NCI-H524 (cell line): ENCODE measurements around the gene ERGIC1.
"Not testable (repeated sequence)": the region's sequence is repeated elsewhere in the genome, so short reads cannot be mapped to it uniquely, and the experiment has no call there.

ENCODE experiments used
- DNase-seq, 2 experiments: peaks; one replicate each; lab custom pipeline; 2025; lab: John Stamatoyannopoulos, UW

ERGIC1 gene

DNA sequence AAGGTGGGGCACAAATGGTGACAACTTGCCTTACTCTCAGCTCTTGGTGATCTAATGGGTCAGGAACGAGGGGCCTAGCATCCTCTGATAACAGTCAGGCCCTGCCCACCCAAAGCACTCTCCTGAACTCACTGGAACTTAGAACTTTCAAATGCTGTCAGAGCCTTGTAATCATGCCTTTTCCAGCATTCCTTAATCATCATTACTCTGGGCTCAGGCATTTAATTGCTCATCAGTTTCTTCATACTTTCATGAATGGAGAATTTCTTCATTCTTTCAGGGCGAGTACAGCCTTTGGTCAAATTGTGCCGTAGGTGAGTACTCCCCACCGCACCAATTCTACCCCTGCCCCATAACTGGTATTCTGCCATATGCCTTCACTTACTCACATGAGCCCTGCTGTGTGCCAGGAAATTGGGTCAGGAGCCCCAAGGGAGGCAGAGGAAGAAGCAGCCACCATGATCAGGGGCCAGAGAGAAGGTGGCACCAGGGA is 32.8 kb upstream of the ERGIC1 start:
- DNase-seq = no peak

DNA sequence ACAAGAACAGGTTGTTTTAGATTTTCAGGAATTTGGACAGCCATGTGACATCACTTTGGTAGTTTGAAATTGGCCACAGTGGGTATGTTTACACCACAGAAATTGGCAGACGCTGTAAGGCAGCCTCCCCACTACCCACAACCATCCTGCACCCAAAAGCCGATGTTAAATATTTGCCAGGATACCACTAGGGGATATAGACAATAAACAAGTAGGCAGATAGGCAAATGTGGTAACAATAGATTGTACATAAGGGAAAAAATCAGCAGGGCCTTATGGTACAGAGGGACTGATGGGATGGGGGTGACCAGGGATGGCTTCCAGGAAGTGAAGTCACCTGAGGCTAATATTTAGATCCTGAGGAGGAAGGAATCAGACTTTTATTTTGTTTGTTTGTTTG is 31.9 kb upstream of the ERGIC1 start:
- no peak for DNase-seq

DNA sequence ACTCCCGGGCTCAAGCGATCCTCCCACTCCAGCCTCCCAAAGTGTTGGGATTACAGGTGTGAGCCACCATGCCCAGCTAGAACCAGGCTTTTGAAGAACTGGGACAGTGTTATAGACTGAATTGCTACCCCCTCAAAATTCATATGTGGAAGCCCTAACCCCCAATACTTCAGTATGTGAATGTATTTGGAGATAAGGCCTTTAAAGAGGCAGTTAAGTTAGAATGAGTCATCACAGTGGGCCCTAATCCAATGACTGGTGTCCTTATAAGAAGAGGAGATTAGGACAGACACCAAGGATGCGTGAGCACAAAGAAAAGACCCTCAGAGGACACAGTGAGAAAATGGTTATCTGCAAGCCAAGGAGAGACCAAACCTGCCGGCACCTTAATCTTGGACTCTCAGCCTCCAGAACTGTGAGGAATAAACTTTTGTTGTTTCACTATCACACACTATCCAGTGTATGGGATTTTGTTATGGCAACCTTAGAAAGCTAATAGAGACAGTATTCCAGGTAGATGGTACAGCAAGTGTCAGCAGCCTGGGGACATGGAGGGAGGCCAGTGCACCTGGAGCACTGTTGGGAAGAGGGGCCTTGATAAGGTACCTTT is 31.4 kb upstream of the ERGIC1 start:
- no peak for DNase-seq

DNA sequence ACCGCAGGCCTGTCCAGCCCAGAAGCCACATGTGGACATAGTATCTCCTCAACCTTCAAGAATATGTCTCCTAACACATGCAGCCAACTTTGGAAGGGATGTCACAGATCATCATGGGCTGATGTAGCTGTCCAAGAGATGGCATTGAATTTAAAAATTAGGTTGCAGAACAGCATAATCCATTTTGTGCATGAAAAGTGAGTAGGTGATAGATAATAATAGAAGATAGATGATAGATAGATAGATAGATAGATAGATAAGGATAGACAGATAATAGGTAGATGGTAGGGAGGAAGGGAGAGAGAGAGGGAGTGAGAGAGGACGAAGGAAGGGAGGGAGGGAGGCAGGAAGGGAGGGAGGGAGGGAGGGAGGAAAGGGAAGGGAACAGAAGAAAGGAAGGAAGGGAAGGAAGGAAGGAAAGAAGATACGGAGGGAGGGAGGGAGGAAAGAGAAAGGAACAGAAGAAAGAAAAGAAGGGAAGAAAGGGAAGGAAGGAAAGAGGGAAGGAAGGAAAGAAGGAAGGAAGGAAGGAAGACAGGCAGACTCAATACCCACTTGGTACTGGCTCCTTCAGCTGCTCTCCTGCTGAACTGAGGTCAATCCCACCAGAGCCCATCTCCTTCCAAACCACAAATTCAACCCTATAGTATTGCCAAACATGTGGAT is 28.9 kb upstream of the ERGIC1 start:
- no peak for DNase-seq

DNA sequence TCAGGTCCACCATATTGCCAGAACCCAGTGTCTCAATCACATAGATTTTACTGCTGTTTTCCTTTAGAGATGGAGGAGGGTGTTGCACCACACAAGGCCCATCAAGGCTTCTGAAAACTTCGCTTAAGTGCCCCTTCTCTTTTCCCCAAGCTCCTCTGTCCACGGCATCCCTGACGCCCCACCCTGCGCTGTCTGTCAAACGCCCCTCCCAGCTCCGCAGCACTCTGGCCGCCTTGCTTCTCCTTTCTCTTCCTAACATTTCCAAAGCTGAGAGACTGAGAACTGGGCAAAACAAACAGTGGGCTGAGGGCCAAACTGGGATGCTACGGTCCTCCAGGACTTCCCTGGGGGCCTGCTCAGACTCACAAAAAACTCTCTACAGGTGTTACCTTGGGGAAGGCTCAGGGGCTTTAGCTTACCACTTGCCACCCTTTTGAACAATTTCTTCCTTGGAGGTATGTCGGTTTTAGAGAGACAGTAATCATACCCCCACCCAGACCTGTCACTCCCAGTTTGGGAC is 28.3 kb upstream of the ERGIC1 start:
- no peak for DNase-seq

DNA sequence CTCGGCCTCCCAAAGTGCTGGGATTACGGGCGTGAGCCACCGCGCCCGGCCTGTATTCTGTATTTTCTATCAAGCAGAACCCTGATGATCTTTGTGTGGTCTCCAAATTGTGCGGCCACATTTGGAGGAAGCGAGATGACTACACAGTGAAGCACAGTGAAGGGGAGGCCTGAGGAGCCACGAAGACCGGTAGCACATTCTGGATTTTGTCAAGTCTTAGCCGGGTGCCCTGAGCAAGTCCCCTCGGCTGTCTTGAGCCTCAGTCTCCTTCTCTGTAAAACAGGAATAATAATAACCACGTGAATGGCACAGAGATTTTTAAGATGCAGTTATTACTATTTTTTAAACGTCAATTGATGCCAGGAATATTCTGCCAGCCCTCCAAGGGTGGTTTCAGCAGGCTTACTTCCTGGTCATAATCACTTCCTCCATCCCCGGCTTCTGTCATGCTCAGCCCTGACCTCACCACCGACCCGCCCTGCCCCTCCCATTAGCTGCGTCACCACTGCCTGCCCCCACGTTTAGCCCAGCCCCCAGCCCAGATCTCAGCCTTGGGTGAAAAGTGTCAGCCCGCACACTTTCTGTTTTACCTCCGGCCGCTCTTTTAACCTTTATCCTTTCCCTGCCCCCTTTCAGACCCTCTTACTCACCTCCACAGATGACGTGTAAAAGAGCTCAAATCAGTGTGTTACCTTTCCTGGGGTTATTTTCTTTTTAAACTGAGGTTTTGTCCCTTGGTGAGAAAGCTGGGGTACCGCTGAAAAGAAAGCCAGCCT is 27.0 kb upstream of the ERGIC1 start:
- no peak for DNase-seq

DNA sequence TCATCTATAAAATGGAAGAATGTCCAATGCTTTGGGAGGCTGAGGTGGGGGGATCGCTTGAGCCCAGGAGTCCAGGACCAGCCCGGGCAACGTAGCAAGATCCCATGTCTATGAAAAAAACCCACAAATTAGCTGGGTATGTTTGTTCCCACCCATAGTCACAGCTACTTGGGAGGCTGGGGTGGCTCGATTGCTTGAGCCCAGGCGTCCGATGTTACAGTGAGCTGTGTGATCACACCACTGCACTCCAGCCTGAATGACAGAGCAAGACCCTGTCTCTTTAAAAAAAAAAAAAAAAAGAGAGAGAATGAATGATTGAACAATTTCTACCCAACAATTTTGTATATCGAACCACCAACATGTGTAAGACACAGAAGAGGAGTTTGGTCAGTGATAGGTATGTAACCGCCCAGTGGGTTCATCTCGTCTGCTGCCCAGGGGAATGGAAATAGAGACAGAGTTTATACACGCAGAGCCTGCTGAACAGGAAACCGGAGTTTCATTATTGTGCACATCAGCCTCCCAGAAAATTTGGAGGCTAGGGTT is 26.2 kb upstream of the ERGIC1 start:
- DNase-seq = no peak

DNA sequence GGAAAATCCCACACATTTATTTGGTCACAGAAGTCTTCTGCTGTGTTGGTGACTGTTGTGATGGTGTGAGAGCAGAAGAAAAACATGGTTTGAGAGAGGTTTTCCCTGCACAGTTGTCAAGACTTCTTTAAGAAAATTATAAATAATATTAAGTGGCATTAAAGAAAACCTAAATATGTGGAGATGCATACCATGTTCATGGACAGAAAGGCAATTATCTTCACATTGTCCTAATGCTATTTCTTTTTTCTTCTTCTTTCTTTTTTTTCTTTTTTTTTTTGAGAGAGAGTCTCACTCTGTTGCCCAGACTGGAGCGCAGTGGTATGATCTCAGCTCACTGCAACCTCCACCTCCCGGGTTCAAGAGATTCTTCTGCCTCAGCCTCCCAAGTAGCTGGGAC is 24.3 kb upstream of the ERGIC1 start:
- DNase-seq = no peak

DNA sequence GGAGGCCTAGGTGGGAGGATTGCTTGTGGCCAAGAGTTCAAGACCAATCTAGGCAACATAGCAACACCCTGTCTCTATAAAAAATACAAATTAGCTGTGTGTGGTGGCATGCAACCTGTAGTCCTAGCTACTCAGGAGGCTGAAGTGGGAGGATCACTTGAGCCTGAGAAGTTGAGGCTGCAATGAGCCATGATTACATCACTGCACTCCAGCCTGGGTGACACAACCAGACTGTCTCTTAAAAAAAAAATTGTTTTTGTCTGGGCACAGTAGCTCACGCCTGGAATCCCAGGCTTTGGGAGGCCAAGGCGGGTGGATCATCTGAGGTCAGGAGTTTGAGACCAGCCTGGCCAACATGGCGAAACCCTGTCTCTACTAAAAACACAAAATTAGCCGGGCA is 23.1 kb upstream of the ERGIC1 start:
- not testable (repeated sequence) for DNase-seq

DNA sequence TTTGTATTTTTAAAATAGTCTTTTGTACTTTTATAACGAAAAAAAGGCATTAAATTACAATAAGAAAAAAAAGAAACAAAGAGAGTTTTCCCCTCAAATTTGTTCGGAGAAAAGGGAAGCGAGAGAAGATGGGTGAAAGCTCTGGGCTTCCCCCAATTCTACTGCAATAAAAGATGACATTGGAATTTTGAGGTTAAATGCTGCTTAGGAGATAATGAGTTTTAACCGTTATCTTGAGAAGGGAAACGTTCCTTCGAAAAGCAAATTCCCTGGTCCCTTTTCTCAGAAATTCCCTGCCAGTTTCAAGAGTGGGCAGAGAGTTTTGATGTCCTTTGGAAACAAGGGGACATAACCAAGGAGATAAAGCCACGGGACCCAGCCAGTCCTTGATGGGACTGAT is 18.4 kb upstream of the ERGIC1 start:
- DNase-seq = no peak

DNA sequence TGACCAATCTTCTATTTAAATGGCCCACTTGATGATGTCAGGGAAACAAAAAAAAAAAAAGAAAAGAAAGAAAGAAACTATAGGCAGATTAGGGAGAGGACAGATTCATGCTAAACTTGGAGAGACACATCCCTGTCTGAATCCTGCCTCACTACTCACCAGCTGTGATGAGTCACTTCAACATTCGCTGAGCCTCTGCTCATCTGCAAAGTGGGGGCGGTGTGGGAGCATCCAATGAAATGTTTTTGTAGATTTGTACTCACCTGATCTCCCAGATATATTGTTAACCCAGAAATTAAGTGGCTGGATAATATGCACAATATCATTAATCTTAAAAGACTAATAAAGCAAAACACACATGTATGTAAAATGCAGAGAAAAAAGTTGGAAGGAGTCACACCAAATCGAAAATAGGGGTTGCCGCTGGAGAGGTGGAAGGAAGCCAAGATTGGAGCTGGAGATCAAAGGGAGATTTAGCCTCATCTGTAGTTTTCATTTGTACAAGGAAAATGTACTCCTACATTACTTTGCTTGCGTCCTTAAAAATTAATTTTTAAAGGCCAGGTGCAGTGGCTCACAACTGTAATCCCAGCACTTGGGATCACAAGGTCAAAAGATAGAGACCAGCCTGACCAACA is 17.0 kb upstream of the ERGIC1 start:
- DNase-seq = no peak

DNA sequence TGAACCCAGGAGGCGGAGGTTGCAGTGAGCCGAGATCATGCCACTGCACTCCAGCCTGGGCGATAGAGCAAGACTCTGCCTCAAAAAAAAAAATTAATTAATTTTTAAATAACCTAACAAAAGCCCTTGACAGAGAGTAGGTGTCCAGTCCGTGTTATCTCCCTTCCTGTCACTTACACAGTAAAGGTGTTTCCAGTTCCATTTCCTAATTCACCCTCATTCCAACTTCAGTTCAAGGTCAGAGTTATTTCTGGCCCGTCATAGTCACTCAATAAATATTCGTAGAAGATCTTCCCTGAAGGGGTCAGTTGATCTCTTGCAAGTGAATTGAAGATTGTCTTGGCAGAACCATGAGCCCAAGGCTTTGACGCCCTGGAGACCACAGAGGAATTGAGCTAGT is 16.4 kb upstream of the ERGIC1 start:
- no peak for DNase-seq

DNA sequence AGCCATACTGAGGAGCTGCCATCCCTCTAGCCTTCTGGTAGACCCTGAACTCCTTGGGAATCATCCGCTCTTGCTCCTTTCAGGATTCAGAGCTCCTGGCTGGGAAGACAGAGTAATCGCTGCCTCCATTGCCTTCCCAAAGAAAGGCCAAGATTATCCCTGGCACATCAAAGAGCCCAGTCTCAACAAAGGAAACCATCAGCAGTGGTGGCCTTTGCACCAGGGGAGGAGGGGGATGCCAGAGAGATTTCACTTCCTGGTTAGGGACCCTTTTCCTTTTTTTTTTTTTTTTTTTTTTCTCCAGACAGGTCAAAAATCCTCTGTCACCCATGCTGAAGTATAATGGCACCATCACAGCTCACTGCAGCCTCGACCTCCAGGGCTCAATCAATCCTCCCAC is 16.0 kb upstream of the ERGIC1 start:
- DNase-seq = no peak

DNA sequence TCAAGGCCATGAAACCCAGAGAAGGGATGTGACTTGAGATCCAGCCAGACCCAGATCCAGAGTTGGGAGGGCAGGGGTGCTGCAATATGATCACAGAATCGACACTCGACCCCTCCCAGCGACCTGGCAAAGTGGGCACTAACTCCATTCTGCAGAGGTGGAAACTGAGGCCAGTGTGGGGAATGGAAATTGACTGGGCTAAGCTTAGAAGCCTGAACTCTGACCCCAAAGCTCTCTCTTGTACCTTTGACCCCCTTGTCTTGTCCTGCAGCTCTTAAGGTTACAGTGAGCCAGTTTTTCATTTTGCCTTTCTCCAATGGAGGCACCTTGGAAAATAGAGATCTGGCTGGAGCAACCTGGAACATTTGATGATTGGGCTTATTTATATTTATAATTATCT is 14.5 kb upstream of the ERGIC1 start:
- no peak for DNase-seq

DNA sequence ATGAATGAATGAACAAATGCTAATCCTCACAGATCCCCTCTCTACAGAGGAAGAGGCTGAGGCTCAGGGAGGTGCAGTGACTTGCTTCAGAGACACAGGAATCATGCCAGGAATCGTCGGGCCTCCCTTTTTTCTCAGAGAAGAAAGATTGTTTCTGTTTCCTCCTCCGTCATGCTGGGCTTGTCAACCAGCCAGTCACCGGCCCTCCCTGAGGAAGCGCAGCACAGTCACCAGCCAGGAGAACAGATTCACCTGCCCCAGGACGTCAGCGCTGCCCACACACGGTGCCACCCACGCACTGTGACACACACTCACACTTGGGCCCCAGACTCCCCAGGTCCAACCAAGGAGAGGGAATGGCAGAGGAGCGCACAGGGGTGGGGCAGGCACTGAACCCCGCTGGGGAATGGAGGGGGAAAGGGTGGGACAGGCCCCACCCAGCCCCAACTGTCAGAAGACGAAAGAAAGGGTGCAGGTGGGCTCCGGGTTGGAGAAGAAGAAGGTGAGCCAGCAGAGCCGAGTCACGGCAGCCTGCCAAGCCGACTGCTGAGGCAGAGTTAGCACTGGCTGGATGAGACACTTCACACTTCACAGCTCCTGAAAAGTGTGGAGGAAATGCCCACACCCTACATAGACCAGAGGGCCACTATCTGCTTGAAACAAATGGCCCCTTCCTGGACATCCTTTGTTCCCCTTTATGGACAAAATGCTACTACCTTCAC is 13.8 kb upstream of the ERGIC1 start:
- DNase-seq = no peak

DNA sequence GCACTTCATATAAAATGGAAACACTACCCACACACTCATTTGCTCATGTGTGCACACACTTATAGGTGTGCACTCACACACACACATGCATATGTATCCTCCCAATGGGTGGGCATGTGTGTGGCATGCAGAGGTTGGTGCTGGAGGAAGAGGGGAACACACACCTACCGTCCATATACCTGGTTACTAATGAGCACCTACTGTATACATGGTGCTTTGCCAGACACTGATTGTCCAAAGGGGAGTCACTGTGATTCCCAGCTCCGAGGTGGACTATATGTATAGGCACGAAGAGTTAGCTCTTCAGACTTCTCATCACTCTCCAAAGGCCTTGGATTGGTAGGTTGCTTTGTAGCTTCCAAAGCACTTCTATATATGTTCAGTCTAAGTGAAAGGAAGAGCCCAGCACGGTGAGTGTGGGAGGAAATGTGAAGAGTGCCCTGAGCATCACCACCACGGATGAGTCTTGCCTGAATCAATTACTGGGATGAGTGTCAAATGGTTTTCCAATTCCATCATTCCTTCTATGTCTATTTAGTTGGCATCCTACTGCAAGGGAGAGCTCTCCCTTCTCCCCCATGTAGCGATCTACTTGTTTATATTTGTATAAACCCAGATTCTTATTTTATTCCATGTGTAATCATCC is 12.6 kb upstream of the ERGIC1 start:
- no peak for DNase-seq

DNA sequence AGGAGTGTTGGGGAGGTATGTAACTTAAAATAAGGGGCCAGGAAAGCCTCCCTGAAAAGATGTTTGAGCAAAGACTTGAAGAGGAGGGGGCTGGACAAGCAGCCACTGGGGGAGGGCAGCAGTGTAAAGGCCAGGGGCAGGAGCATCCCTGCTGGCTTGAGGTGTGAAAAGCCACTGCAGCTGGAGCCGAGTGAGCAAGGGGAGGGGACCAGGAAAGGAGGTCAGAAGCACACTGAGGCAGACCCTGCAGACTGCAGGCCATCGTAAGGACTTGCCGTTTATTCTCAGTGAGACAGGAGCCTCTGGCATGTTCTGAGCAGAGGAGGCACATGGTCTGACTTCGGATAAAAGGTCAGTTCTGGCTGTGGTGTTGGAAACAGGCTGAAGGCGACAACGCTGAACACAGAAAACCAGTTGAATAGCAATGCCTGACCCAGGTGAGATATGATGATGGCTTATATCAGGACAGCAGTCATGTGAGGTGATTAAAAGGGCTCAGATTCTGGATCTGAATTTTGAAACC is 10.2 kb upstream of the ERGIC1 start:
- no peak for DNase-seq

DNA sequence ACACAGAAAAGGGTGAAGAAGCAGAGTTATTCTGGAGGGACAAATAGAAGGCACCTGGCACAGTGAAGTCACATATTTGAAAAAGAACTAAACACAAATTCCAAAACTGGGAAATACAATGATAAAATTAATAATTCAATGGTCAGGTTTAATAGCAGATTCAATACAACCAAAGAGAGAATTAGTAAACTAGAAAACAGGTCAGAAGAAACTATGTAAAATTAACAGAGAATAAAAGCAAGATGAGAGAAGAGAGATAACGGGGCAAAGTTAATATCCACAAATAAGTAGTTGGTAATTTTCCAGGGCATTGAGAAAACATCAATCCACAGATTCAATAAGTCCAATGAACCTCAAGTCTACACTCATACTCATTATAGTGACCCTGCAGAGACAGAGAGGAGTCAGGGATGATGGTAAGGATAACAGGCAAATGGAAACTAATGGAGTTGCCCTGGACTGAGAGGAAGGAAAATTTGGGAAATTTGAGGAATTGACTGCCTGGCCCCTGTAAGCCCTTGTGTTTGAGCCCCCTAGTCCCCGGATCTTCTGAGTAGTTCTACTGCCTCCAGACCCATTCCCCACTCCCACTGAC is 8.3 kb upstream of the ERGIC1 start:
- DNase-seq = no peak

DNA sequence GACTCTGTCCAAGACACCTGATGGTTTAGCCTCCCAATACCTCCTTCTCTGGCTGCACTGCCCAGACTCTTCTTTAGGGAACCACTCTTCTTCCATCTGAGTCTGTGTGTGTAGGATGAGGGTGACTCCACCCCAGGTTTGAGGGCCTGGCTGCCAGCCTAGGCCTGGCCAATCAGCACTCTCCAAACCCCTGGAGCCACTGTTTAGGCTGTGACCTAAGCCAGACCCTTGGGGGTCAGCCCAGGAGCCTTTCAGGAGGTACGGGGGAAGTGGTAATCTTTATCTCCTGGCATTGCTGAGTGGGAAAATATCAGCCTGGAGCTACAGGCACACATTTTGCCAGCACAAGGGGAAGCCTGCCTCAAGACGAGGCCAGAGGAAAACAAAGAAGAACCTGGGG is 6.2 kb upstream of the ERGIC1 start:
- DNase-seq = no peak

DNA sequence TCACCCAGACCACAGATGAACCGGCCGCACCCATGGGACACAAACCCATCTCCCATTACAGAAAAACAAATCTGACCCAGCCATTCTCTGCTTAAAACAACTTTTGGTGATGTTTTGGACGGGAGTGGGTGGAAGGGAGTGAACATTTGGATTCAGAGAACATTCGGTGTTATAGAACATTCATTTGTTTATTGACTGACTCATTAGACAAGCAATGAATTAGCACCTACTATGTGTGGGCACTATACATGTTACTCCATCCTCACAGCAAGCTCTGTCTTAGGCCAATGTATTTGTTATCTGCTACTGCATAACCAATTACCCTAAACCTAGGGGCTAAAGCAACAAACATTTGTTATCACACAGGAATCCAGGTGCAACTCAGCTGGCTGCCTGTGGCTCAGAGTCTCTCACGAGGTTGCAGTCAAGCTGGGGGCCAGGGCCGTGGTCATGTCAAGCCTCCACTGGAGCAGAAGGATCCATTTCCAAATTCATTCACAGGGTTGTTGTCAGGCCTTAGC is 5.1 kb upstream of the ERGIC1 start:
- DNase-seq = no peak
